HepG2 (cell line): ENCODE measurements around the gene ADAD1. TPM values are rescaled to one million over a fixed set of nuclear protein-coding genes. Genes with fewer than 3 reads are reported as not detected.

Experiments
- ATAC-seq: fragments of 200-7000 bp; cut with Tn5 transposase; 3 replicates; pipeline ENCODE4 v1.9.1; 2020; ENCODE audit warnings: mild to moderate bottlenecking, moderate library complexity
- BruUV-seq: library from RNA; stranded (reverse); fragments of 400-500 nt; replicated peaks from 2 replicates; lab custom pipeline; 2021; lab: Mats Ljungman, UMichigan
- CTCF ChIA-PET: fragments of 300-600 bp; formaldehyde crosslinking; extraction: SDS; loops from one replicate; lab custom pipeline; 2021; ENCODE audit warnings: low total read pairs, inconsistent platforms, low intra/inter-chr PET ratio; lab: Yijun Ruan, JAX
- POLR2A ChIA-PET: fragments of 350-600 bp; sonication (Branson Sonifier 250); formaldehyde crosslinking; loops from one replicate; lab custom pipeline; 2020; ENCODE audit warnings: antibody characterized with exemption, inconsistent platforms; lab: Yijun Ruan, JAX
- DNase-seq: peaks from one replicate; pipeline ENCODE4 v3.0.0-alpha.2; 2015; ENCODE audit warnings: low spot score
- FAIRE-seq: peaks from 3 replicates; lab custom pipeline; 2011; peaks lifted over from hg19 to GRCh38; lab: Jason Lieb, UNC
- H2AFZ ChIP-seq: one replicate; pipeline ENCODE4 v1.6.1; 2011; ENCODE audit warnings: low read length, inconsistent platforms
- H3K27ac ChIP-seq: fragments of 300-600 bp; 3 replicates; pipeline ENCODE4 v1.8.0; 2011; ENCODE audit warnings: mixed run types, mild to moderate bottlenecking, mixed read lengths, low read length, inconsistent platforms; ENCODE audit not compliant: insufficient read depth; ENCODE audit errors: extremely low read length
- H3K27me3 ChIP-seq, 2 experiments: fragments of 200-600 bp in 1 of 2; 2 replicates in 1 of 2; 3 replicates in 1 of 2; pipeline versions ENCODE4 v1.6.0 to v1.8.0; 2011; ENCODE audit warnings: low read length in 2 of 2, mild to moderate bottlenecking in 2 of 2, moderate library complexity in 2 of 2, inconsistent platforms in 1 of 2; ENCODE audit not compliant: insufficient read depth in 2 of 2, control insufficient read depth in 1 of 2
- H3K36me3 ChIP-seq, 2 experiments: fragments of 200-600 bp in 1 of 2; replicated peaks in 1 of 2; 2 replicates in 1 of 2; 3 replicates in 1 of 2; pipeline versions ENCODE4 v1.5.1 to v1.8.0; 2011; ENCODE audit warnings: low read length in 2 of 2, inconsistent platforms in 1 of 2; ENCODE audit not compliant: insufficient read depth in 2 of 2, control insufficient read depth in 1 of 2
- H3K4me1 ChIP-seq: 2 replicates; pipeline ENCODE4 v1.5.1; 2012; ENCODE audit warnings: low read length, inconsistent platforms; ENCODE audit not compliant: insufficient read depth
- H3K4me2 ChIP-seq: 2 replicates; pipeline ENCODE4 v1.6.0; 2011; ENCODE audit warnings: low read depth, low read length, inconsistent platforms
- H3K4me3 ChIP-seq, 3 experiments: fragments of 200-600 bp in 1 of 3; sonication (generic), shearing (Covaris generic) in 1 of 3; replicated peaks in 1 of 3; 2 replicates each; pipeline ENCODE4 v1.5.1; 2011 to 2016; ENCODE audit warnings: low read length in 3 of 3, inconsistent platforms in 2 of 3, low read depth in 2 of 3, mild to moderate bottlenecking in 2 of 3, control low read depth in 1 of 3, mixed read lengths in 1 of 3; ENCODE audit not compliant: insufficient read depth in 1 of 3
- H3K79me2 ChIP-seq: one replicate; pipeline ENCODE4 v1.6.1; 2011; ENCODE audit warnings: low read length, inconsistent platforms; ENCODE audit not compliant: insufficient read depth
- H3K9ac ChIP-seq: 2 replicates; pipeline ENCODE4 v1.6.0; 2011; ENCODE audit warnings: mild to moderate bottlenecking, low read depth, low read length, inconsistent platforms; ENCODE audit not compliant: insufficient read depth
- H3K9me3 ChIP-seq: 2 replicates; pipeline ENCODE4 v1.5.1; 2012; ENCODE audit warnings: mild to moderate bottlenecking, low read length
- H4K20me1 ChIP-seq: 2 replicates; pipeline ENCODE4 v1.6.0; 2011; ENCODE audit warnings: inconsistent platforms, mild to moderate bottlenecking, low read length, moderate library complexity; ENCODE audit not compliant: insufficient read depth
- ARNT2 ChIP-seq: sonication (generic); formaldehyde crosslinking; IDR thresholded peaks from 2 replicates; pipeline ENCODE4 v1.8.0; 2022; ENCODE audit warnings: mild to moderate bottlenecking, low read depth, missing genetic modification reagents, moderate library complexity
- ASH2L ChIP-seq: fragments of 300-600, 200-600 bp; sonication (generic); IDR thresholded peaks from 2 replicates; pipeline ENCODE4 v1.7.0; 2017; ENCODE audit warnings: low read depth, mild to moderate bottlenecking, moderate library complexity, mixed read lengths, low read length; ENCODE audit not compliant: insufficient read length
- EED ChIP-seq: sonication (generic); formaldehyde crosslinking; IDR thresholded peaks from 2 replicates; pipeline ENCODE4 v1.5.0; 2020; ENCODE audit warnings: mild to moderate bottlenecking, missing genetic modification reagents
- FOXO1 ChIP-seq: sonication (generic); formaldehyde crosslinking; IDR thresholded peaks from 2 replicates; pipeline ENCODE4 v1.4.0; 2020; ENCODE audit warnings: missing genetic modification reagents
- HIVEP1 ChIP-seq: sonication (generic); formaldehyde crosslinking; IDR thresholded peaks from 2 replicates; pipeline ENCODE4 v1.4.0; 2020; ENCODE audit warnings: mild to moderate bottlenecking, missing genetic modification reagents
- ZNF263 ChIP-seq: sonication (generic); formaldehyde crosslinking; IDR thresholded peaks from 2 replicates; pipeline ENCODE4 v1.4.0; 2020; ENCODE audit warnings: missing genetic modification reagents
- ZNF350 ChIP-seq: sonication (generic); formaldehyde crosslinking; IDR thresholded peaks from 2 replicates; pipeline ENCODE4 v1.4.0; 2020; ENCODE audit warnings: mild to moderate bottlenecking, low read depth, missing genetic modification reagents, borderline replicate concordance
- ZNF660 ChIP-seq: sonication (generic); formaldehyde crosslinking; IDR thresholded peaks from 2 replicates; pipeline ENCODE4 v1.5.1; 2020; ENCODE audit warnings: mild to moderate bottlenecking, low read depth, missing genetic modification reagents, borderline replicate concordance
- ZNF740 ChIP-seq: sonication (generic); formaldehyde crosslinking; IDR thresholded peaks from 2 replicates; pipeline ENCODE4 v1.4.0; 2020; ENCODE audit warnings: missing genetic modification reagents
- ZNF878 ChIP-seq: sonication (generic); formaldehyde crosslinking; IDR thresholded peaks from 2 replicates; pipeline ENCODE4 v1.8.1; 2023; ENCODE audit warnings: mild to moderate bottlenecking, missing genetic modification reagents, moderate library complexity
- ZZZ3 ChIP-seq: sonication (generic); formaldehyde crosslinking; IDR thresholded peaks from 2 replicates; pipeline ENCODE4 v1.4.0; 2020; ENCODE audit warnings: missing genetic modification reagents, mild to moderate bottlenecking, borderline replicate concordance
- WGBS: methylation state at CpG from one replicate; pipeline ENCODE4 v1.1.6; 2017; ENCODE audit warnings: low lambda C conversion rate; 5-methylcytosine and 5-hydroxymethylcytosine counted together
- in situ Hi-C: cut with HindIII; loops from 2 replicates; pipeline ENCODE4 v1.10.0; 2017; ENCODE audit warnings: low pct_unique_long_range_greater_than_20kb; ENCODE audit not compliant: extremely low pct_ligation_motif_present
- intact Hi-C: fragments of 100-400 bp; cut with micrococcal nuclease; formaldehyde crosslinking; loops from one replicate; pipeline ENCODE4 v1.10.0; 2022; ENCODE audit not compliant: unreplicated experiment
- polyA plus RNA-seq, 8 experiments: library from polyadenylated mRNA; depleted of rRNA in 3 of 8; stranded (reverse) in 7 of 8; unstranded in 1 of 8; fragments of >200 nt; fragmentation: Illumina TruSeq in 4 of 8; extraction: Trizol in 4 of 8; gene quantifications; 2 replicates each; pipeline versions ENCODE4 v1.2.1 to v1.2.3, GENCODE V29; 2011 to 2016; ENCODE audit warnings: low read depth in 4 of 8, missing spikeins in 1 of 8, mixed read lengths in 1 of 8; ENCODE audit not compliant: insufficient read depth in 1 of 8
- total RNA-seq, 5 experiments: library from RNA; depleted of rRNA; stranded (reverse); fragments of >200 nt; fragmentation: Illumina TruSeq; extraction: Trizol; gene quantifications; 2 replicates each; pipeline ENCODE4 v1.2.3, GENCODE V29; 2016; ENCODE audit warnings: low read depth in 1 of 5
- TF ChIP-seq, protein P1 (sequence below): IDR thresholded peaks from 2 replicates; pipeline ENCODE4 v1.6.1; 2018; ENCODE audit warnings: missing genetic modification reagents, mild to moderate bottlenecking, missing compliant biosample characterization

The ADAD1 gene
- total and polyA plus RNA-seq, 2 of the 13 experiments (the other 11 are each of a cell fraction or from before 2014, with no cell fraction given) = not detected

GRCh38 chr4:122346036-122346435 is 32.8 kb upstream of the ADAD1 start:
- FAIRE-seq (no peak), ATAC-seq (no peak)
- H3K79me2 ChIP-seq = no peaks in the 10 kb centered on the region
- no peaks in the 10 kb centered on the region for H4K20me1 ChIP-seq
- no peak for TF ChIP-seq ZNF263
- no peak for TF ChIP-seq ZNF878
- no peak for TF ChIP-seq EED (CRISPR knock-in tag)
- no peak for TF ChIP-seq FOXO1 (CRISPR knock-in tag)
- TF ChIP-seq ZNF350 (CRISPR knock-in tag) = no peak
- no peak for TF ChIP-seq HIVEP1 (CRISPR knock-in tag)
- no peak for TF ChIP-seq ZNF660 (CRISPR knock-in tag)
- no peak for TF ChIP-seq ZNF740 (CRISPR knock-in tag)
- TF ChIP-seq ARNT2 = no peak
- TF ChIP-seq, protein P1, sequence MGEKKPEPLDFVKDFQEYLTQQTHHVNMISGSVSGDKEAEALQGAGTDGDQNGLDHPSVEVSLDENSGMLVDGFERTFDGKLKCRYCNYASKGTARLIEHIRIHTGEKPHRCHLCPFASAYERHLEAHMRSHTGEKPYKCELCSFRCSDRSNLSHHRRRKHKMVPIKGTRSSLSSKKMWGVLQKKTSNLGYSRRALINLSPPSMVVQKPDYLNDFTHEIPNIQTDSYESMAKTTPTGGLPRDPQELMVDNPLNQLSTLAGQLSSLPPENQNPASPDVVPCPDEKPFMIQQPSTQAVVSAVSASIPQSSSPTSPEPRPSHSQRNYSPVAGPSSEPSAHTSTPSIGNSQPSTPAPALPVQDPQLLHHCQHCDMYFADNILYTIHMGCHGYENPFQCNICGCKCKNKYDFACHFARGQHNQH (CRISPR knock-in tag) = no peak
- TF ChIP-seq ZZZ3 (CRISPR knock-in tag) = no peak
- no peak for TF ChIP-seq ASH2L
- TF ChIP-seq, all 625 proteins: peak for 0
- no peak for DNase-seq
- Histone ChIP-seq H3K9me3 (no peaks in the 10 kb centered on the region), H3K36me3 (peaks cover 4 to 23% of the 10 kb centered on the region in 2 experiments; a peak in 4 of 5 replicates), H2AFZ (no peak overlapping the region), H3K27me3 (no peaks in the 10 kb centered on the region), H3K4me3 (no peak overlapping the region), H3K4me1 (no peaks in the 10 kb centered on the region), H3K27ac (no peak overlapping the region), H3K4me2 (no peak overlapping the region), H3K9ac (no peak overlapping the region)
- intact Hi-C loops (no loop called here), in situ Hi-C loops (no loop called here)
- ChIA-PET POLR2A (no interaction called here), CTCF (no interaction called here)
- WGBS = 95% methylated on average over 1 of the region's 1 CpG
- no TSS peak for BruUV-seq
